ENCODE results near the gene CIAO2A. TPM values are rescaled to one million over a fixed set of nuclear protein-coding genes. Genes with fewer than 3 reads are reported as not detected.

CIAO2A gene
- total and polyA plus RNA-seq, 4 donors: 40.4 to 95.6 (median 82.8) TPM

DNA sequence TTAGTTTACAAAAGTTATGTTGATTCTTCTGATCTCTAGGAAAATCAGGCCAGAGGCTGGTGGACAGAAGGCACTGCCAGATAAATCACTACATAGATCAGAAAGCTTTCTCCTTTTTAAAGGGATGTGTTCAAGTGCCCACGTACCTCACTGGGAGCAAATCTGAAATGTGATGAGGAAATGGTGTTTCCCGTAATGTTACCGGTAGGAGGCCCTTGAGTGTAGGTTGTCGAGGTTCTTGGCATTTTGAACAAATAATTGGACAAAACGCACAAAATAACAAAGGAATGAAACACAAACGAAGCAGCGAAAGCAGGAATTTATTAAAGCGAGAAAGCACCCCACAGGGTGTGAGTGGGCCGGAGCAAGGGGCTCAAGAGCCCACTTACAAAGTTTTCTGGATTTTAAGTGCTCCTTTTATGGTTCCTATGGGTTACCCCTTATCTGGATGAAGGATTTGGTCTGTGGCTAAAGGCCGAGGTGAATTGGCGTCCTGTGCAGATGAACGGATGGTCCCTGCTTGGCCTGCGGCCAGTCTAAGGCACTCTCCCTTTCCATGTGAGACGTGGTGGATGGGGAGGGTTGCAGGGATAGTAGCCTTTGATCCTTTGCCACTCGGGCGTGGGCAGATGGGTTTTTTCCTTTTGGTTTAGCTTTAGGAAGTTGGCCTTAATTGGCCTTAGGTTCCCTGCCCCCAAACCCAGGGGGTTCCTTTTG is 3.2 kb upstream of the CIAO2A start:
- no peaks in the 10 kb centered on the region for H3K9me3 ChIP-seq (ENCODE audit: control insufficient read depth in 4 of 4, insufficient read depth in 3 of 4, low read length in 3 of 4)
- peaks cover 0 to 35% (median 11%) of the 10 kb centered on the region in 5 donors for H3K4me1 ChIP-seq (ENCODE audit: control insufficient read depth in 5 of 5, insufficient read depth in 5 of 5, low read length in 5 of 5)
- TF ChIP-seq, protein P1, sequence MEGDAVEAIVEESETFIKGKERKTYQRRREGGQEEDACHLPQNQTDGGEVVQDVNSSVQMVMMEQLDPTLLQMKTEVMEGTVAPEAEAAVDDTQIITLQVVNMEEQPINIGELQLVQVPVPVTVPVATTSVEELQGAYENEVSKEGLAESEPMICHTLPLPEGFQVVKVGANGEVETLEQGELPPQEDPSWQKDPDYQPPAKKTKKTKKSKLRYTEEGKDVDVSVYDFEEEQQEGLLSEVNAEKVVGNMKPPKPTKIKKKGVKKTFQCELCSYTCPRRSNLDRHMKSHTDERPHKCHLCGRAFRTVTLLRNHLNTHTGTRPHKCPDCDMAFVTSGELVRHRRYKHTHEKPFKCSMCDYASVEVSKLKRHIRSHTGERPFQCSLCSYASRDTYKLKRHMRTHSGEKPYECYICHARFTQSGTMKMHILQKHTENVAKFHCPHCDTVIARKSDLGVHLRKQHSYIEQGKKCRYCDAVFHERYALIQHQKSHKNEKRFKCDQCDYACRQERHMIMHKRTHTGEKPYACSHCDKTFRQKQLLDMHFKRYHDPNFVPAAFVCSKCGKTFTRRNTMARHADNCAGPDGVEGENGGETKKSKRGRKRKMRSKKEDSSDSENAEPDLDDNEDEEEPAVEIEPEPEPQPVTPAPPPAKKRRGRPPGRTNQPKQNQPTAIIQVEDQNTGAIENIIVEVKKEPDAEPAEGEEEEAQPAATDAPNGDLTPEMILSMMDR (IDR thresholded peaks at IDR 0.05; ENCODE audit: control extremely low read depth, extremely low read depth): no peak
- H3K27me3 ChIP-seq (ENCODE audit: control insufficient read depth in 3 of 3, insufficient read depth in 3 of 3, low read length in 2 of 3): no peaks in the 10 kb centered on the region
- DNase-seq: peak; percentile 15 to 50 (median 34)
- H3K36me3 ChIP-seq (ENCODE audit: control insufficient read depth in 4 of 4, insufficient read depth in 4 of 4, low read length in 4 of 4): peaks cover 0 to 5% (median 0%) of the 10 kb centered on the region in 4 donors
- H3K9ac ChIP-seq (ENCODE audit: insufficient read depth in 1 of 2, low read length in 2 of 2): peak overlapping the region; percentile 77 to 90
- peak overlapping the region; percentile 70 for H3K4me3 ChIP-seq
- 6 to 11% methylated on average over 15 to 16 of the region's 16 CpGs for WGBS, 2 donors
- peak overlapping the region; percentile 86 to 88 for H3K27ac ChIP-seq (ENCODE audit: low read depth in 1 of 2, low read length in 1 of 2)
- ATAC-seq (ENCODE audit: insufficient read depth, low FRiP score): no peak

DNA sequence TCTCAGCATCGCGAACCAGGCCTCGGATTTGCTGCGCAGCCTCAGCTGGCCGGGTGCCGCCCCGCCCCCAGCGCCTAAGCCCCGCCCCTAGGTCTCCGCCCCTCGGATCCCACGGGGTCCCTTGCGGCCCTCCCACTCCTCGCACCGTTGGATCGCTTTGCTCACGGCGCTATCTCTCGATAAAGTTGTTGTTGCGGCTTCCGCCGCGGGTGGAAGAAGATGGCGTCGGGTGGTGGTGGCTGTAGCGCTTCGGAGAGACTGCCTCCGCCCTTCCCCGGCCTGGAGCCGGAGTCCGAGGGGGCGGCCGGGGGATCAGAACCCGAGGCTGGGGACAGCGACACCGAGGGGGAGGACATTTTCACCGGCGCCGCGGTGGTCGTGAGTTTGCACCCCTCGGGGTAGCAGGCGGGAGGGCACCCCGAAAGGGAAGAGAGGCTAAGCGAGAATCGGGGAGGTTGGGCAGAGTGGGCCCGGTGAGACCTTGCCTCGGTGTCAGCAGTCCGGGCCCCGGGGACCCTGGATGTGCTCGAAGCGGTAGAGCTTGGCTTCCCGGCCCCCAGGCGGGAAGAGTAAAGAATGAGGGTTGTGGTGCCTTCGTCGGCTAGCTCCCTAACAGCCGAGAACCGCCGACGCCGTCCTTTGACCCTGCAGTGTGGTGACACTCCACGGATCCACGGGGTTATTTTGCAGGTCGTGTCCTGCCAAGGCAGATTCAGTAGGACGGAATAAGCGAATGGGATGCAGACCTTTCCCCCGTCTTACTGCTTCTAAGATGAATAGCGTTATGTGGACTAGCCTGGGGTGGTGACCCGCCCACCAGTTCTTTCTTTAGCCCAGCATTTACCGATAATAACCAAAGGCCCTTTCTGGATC is 2.4 kb upstream of the CIAO2A start, which contains the start of gene SNX1:
Gene SNX1, plus strand, starts transcription at position 188 of the 873 bp plus-strand sequence. Its CDS starts 32 bp downstream, at position 220.
- Histone ChIP-seq H3K9me3 (ENCODE audit: control insufficient read depth in 4 of 4, insufficient read depth in 3 of 4, low read length in 3 of 4) (no peaks in the 10 kb centered on the region), H3K27me3 (ENCODE audit: control insufficient read depth in 3 of 3, insufficient read depth in 3 of 3, low read length in 2 of 3) (no peaks in the 10 kb centered on the region), H3K27ac (ENCODE audit: low read depth in 1 of 2, low read length in 1 of 2) (peak within 1 kb of the TSS; percentile 86 to 88), H3K4me3 (peak within 1 kb of the TSS; percentile 70), H3K4me1 (ENCODE audit: control insufficient read depth in 5 of 5, insufficient read depth in 5 of 5, low read length in 5 of 5) (peaks cover 0 to 35% (median 11%) of the 10 kb centered on the region in 5 donors), H3K9ac (ENCODE audit: insufficient read depth in 1 of 2, low read length in 2 of 2) (peak within 1 kb of the TSS; percentile 77 to 90), H3K36me3 (ENCODE audit: control insufficient read depth in 4 of 4, insufficient read depth in 4 of 4, low read length in 4 of 4) (peaks cover 0 to 5% (median 0%) of the 10 kb centered on the region in 4 donors)
- TF ChIP-seq, protein P1 (IDR thresholded peaks at IDR 0.05; ENCODE audit: control extremely low read depth, extremely low read depth): no peak
- 0 to 1% methylated on average over 68 to 70 of the region's 70 CpGs for WGBS, 2 donors
- peak; percentile 96 to 97 (median 96) for DNase-seq
- peak; percentile 86 for ATAC-seq (ENCODE audit: insufficient read depth, low FRiP score)

DNA sequence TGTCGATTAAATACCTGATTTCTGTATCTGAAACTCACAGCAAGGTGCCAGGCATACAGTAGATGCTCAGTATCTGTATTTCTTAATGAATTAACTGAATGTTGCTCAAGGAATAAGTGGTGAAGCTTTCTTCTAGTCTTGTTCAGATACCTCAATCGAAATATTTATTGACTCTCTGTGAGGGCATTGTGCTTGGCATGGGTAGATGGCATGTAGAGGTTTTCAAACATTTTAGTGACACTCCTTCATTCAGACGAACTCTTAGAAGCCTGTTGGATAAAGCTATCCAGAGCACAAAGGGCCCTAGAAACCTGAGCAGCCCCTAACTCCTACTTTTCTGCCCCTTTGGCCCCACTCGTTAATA is 1.8 kb upstream of the CIAO2A start:
- H3K9me3 ChIP-seq (ENCODE audit: control insufficient read depth in 4 of 4, insufficient read depth in 3 of 4, low read length in 3 of 4): no peaks in the 10 kb centered on the region
- peaks cover 0 to 5% (median under 1%) of the 10 kb centered on the region in 4 donors for H3K36me3 ChIP-seq (ENCODE audit: control insufficient read depth in 4 of 4, insufficient read depth in 4 of 4, low read length in 4 of 4)
- TF ChIP-seq, protein P1 (IDR thresholded peaks at IDR 0.05; ENCODE audit: control extremely low read depth, extremely low read depth): no peak
- H3K9ac ChIP-seq (ENCODE audit: insufficient read depth in 1 of 2, low read length in 2 of 2): peak overlapping the region in 1 of 2 donors; percentile 72
- H3K27me3 ChIP-seq (ENCODE audit: control insufficient read depth in 3 of 3, insufficient read depth in 3 of 3, low read length in 2 of 3): no peaks in the 10 kb centered on the region
- 37 to 40% methylated on average over 4 of the region's 4 CpGs for WGBS, 2 donors
- DNase-seq: no peak
- peak overlapping the region; percentile 74 to 79 for H3K27ac ChIP-seq (ENCODE audit: low read depth in 1 of 2, low read length in 1 of 2)
- peaks cover 0 to 35% (median 11%) of the 10 kb centered on the region in 5 donors for H3K4me1 ChIP-seq (ENCODE audit: control insufficient read depth in 5 of 5, insufficient read depth in 5 of 5, low read length in 5 of 5)
- no peak for ATAC-seq (ENCODE audit: insufficient read depth, low FRiP score)
- no peak overlapping the region for H3K4me3 ChIP-seq
